H1 (cell line): Measurements from ENCODE around the gene DHRS7C. TPM values are rescaled to one million over a fixed set of nuclear protein-coding genes. Genes with fewer than 3 reads are reported as not detected.
A peak's percentile ranks its signal among the peaks of the same experiment; 100 is the strongest.

Source experiments
- CTCF ChIA-PET: fragments of 300-600 bp; sonication (Branson Sonifier 250); formaldehyde crosslinking; loops from one replicate; lab custom pipeline; 2021; ENCODE audit not compliant: partially characterized antibody; lab: Charles Lee
- POLR2A ChIA-PET: fragments of 300-600 bp; sonication (Branson Sonifier 250); formaldehyde crosslinking; loops from one replicate; lab custom pipeline; 2021; ENCODE audit warnings: inconsistent platforms; ENCODE audit not compliant: partially characterized antibody; lab: Charles Lee
- DNase-seq, 2 experiments: peaks; one replicate each; pipeline versions ENCODE4 v3.0.0 to v3.0.0-alpha.2; 2010 to 2022; ENCODE audit warnings: low spot score in 2 of 2, low read depth in 1 of 2, mixed read lengths in 1 of 2
- FAIRE-seq: peaks from 2 replicates; lab custom pipeline; 2011; peaks lifted over from hg19 to GRCh38; lab: Jason Lieb, UNC
- H2AFZ ChIP-seq: 2 replicates; pipeline ENCODE4 v1.8.1; 2012; ENCODE audit warnings: low read length, inconsistent platforms
- H2AK5ac ChIP-seq: 2 replicates; pipeline ENCODE4 v1.6.1; 2013; ENCODE audit warnings: low read depth, low read length
- H2BK120ac ChIP-seq: replicated peaks from 2 replicates; pipeline ENCODE3; 2013; ENCODE audit warnings: low read depth, low read length, inconsistent platforms
- H2BK12ac ChIP-seq: 2 replicates; pipeline ENCODE4 v1.6.1; 2013; ENCODE audit warnings: low read depth, low read length
- H2BK15ac ChIP-seq: 2 replicates; pipeline ENCODE4 v1.6.1; 2013; ENCODE audit warnings: low read length
- H2BK20ac ChIP-seq: 2 replicates; pipeline ENCODE4 v1.6.1; 2013; ENCODE audit warnings: low read length
- H2BK5ac ChIP-seq: 2 replicates; pipeline ENCODE4 v1.6.1; 2013; ENCODE audit warnings: low read depth, low read length
- H3K14ac ChIP-seq: 2 replicates; pipeline ENCODE4 v1.6.1; 2013; ENCODE audit warnings: inconsistent platforms; ENCODE audit not compliant: insufficient read length
- H3K18ac ChIP-seq: 2 replicates; pipeline ENCODE4 v1.6.1; 2013; ENCODE audit warnings: low read length; ENCODE audit errors: extremely low read depth
- H3K23ac ChIP-seq: 2 replicates; pipeline ENCODE4 v1.6.1; 2013; ENCODE audit warnings: inconsistent platforms; ENCODE audit not compliant: insufficient read length
- H3K23me2 ChIP-seq: 2 replicates; pipeline ENCODE4 v1.6.1; 2013; ENCODE audit warnings: low read depth, low read length
- H3K27ac ChIP-seq: 2 replicates; pipeline ENCODE4 v1.6.1; 2011; ENCODE audit warnings: low read depth, low read length, inconsistent platforms
- H3K27me3 ChIP-seq, 4 experiments: replicated peaks in 1 of 4; 1 replicate in 1 of 4; 2 replicates in 3 of 4; pipeline versions ENCODE4 v1.6.1 to v1.8.1; 2011 to 2013; ENCODE audit warnings: low read length in 3 of 4, mild to moderate bottlenecking in 3 of 4, inconsistent platforms in 2 of 4, mixed read lengths in 2 of 4, moderate library complexity in 1 of 4; ENCODE audit not compliant: control insufficient read depth in 3 of 4, insufficient read depth in 3 of 4; ENCODE audit errors: extremely low read depth in 1 of 4
- H3K36me3 ChIP-seq, 4 experiments: 2 replicates each; pipeline versions ENCODE4 v1.6.1 to v1.8.1; 2011 to 2013; ENCODE audit warnings: mild to moderate bottlenecking in 4 of 4, low read length in 3 of 4, moderate library complexity in 2 of 4, control low read depth in 1 of 4, inconsistent platforms in 1 of 4; ENCODE audit not compliant: insufficient read depth in 4 of 4, control insufficient read depth in 2 of 4
- H3K4ac ChIP-seq: replicated peaks from 2 replicates; pipeline ENCODE3; 2013; ENCODE audit warnings: low read length, low read depth, mixed read lengths, inconsistent platforms; ENCODE audit not compliant: insufficient read length
- H3K4me1 ChIP-seq, 4 experiments: replicated peaks in 1 of 4; 1 replicate in 1 of 4; 2 replicates in 3 of 4; pipeline versions ENCODE4 v1.6.1 to v1.8.1; 2011 to 2013; ENCODE audit warnings: low read length in 3 of 4, inconsistent platforms in 2 of 4, mixed read lengths in 1 of 4; ENCODE audit not compliant: insufficient read depth in 4 of 4, control insufficient read depth in 3 of 4
- H3K4me2 ChIP-seq, 2 experiments: 2 replicates each; pipeline versions ENCODE4 v1.6.1 to v1.8.1; 2011 to 2013; ENCODE audit warnings: low read depth in 2 of 2, low read length in 2 of 2, control low read depth in 1 of 2, inconsistent platforms in 1 of 2, mild to moderate bottlenecking in 1 of 2; ENCODE audit not compliant: insufficient read depth in 1 of 2
- H3K4me3 ChIP-seq, 4 experiments: fragments of 200-600, 300-600 bp in 1 of 4; sonication (generic), shearing (Covaris generic), sonication (Bioruptor Twin) in 1 of 4; 2 replicates each; pipeline versions ENCODE4 v1.5.1 to v1.8.1; 2011 to 2016; ENCODE audit warnings: low read length in 4 of 4, low read depth in 3 of 4, control low read depth in 2 of 4, inconsistent platforms in 2 of 4, mild to moderate bottlenecking in 2 of 4, mixed read lengths in 1 of 4, moderate library complexity in 1 of 4; ENCODE audit not compliant: insufficient read depth in 2 of 4; ENCODE audit errors: extremely low read depth in 1 of 4
- H3K56ac ChIP-seq: replicated peaks from 2 replicates; pipeline ENCODE3; 2013; ENCODE audit warnings: low read depth, mild to moderate bottlenecking, mixed read lengths, low read length, inconsistent platforms; ENCODE audit not compliant: insufficient read length
- H3K79me1 ChIP-seq: 2 replicates; pipeline ENCODE4 v1.6.1; 2013; ENCODE audit warnings: low read depth, low read length, control low read depth
- H3K79me2 ChIP-seq, 2 experiments: 2 replicates each; pipeline versions ENCODE4 v1.6.1 to v1.8.1; 2012 to 2013; ENCODE audit warnings: low read length in 2 of 2, mild to moderate bottlenecking in 2 of 2, inconsistent platforms in 1 of 2; ENCODE audit not compliant: insufficient read depth in 2 of 2, control insufficient read depth in 1 of 2
- H3K9ac ChIP-seq, 4 experiments: replicated peaks in 1 of 4; 1 replicate in 1 of 4; 2 replicates in 3 of 4; pipeline versions ENCODE4 v1.6.1 to v1.8.1; 2011 to 2013; ENCODE audit warnings: low read depth in 3 of 4, low read length in 3 of 4, control low read depth in 2 of 4, mild to moderate bottlenecking in 2 of 4, moderate library complexity in 2 of 4, inconsistent platforms in 1 of 4; ENCODE audit errors: extremely low read depth in 1 of 4
- H3K9me3 ChIP-seq, 2 experiments: 2 replicates each; pipeline versions ENCODE4 v1.6.1 to v1.8.1; 2012 to 2013; ENCODE audit warnings: mild to moderate bottlenecking in 2 of 2, moderate library complexity in 2 of 2, control low read depth in 1 of 2, inconsistent platforms in 1 of 2, low read depth in 1 of 2, low read length in 1 of 2, mixed read lengths in 1 of 2; ENCODE audit not compliant: insufficient read depth in 2 of 2
- H4K20me1 ChIP-seq, 2 experiments: replicated peaks in 1 of 2; 2 replicates each; pipeline versions ENCODE3 to v1.8.1; 2011 to 2013; ENCODE audit warnings: inconsistent platforms in 2 of 2, low read length in 2 of 2, mild to moderate bottlenecking in 1 of 2; ENCODE audit not compliant: insufficient read depth in 2 of 2, control insufficient read depth in 1 of 2
- H4K5ac ChIP-seq: 2 replicates; pipeline ENCODE4 v1.6.1; 2013; ENCODE audit warnings: low read length, low read depth, mixed read lengths, inconsistent platforms; ENCODE audit not compliant: insufficient read length
- H4K8ac ChIP-seq: 2 replicates; pipeline ENCODE4 v1.8.0; 2013; ENCODE audit warnings: mild to moderate bottlenecking, moderate library complexity, low read length, inconsistent platforms; ENCODE audit not compliant: insufficient read depth; ENCODE audit errors: extremely low read depth
- H4K91ac ChIP-seq: replicated peaks from 2 replicates; pipeline ENCODE3; 2013; ENCODE audit warnings: low read length, mixed read lengths, inconsistent platforms; ENCODE audit not compliant: insufficient read length
- ASH2L ChIP-seq: fragments of 200-600, 300-600 bp; sonication (generic); IDR thresholded peaks from one replicate; pipeline ENCODE4 v1.7.1; 2017; ENCODE audit warnings: low read length
- GABPA ChIP-seq: IDR thresholded peaks from 2 replicates; pipeline ENCODE4 v1.6.1; 2011; ENCODE audit warnings: mild to moderate bottlenecking, low read length, moderate library complexity, borderline replicate concordance; ENCODE audit not compliant: insufficient read depth
- JUND ChIP-seq: IDR thresholded peaks from 2 replicates; pipeline ENCODE4 v1.6.1; 2011; ENCODE audit warnings: mild to moderate bottlenecking, improper control_type of control experiment, low read length
- POU5F1 ChIP-seq: IDR thresholded peaks from 2 replicates; pipeline ENCODE4 v1.6.1; 2011; ENCODE audit warnings: low read depth, mild to moderate bottlenecking, low read length, moderate library complexity
- SP1 ChIP-seq: IDR thresholded peaks from 2 replicates; pipeline ENCODE4 v1.6.1; 2011; ENCODE audit warnings: low read depth, low read length
- TBP ChIP-seq: IDR thresholded peaks from 2 replicates; pipeline ENCODE4 v1.6.1; 2011; ENCODE audit warnings: low read depth, low read length, improper control_type of control experiment
- TEAD4 ChIP-seq: IDR thresholded peaks from 2 replicates; pipeline ENCODE4 v1.6.1; 2012; ENCODE audit warnings: low read depth, low read length, inconsistent platforms, mixed read lengths
- WGBS, 2 experiments: shearing (Covaris generic) in 1 of 2; methylation state at CpG; one replicate each; pipeline versions ENCODE4 v1.1.6 to v1.1.7; 2013 to 2015; ENCODE audit warnings: low lambda C conversion rate in 2 of 2, mixed read lengths in 2 of 2, inconsistent platforms in 1 of 2, low coverage in 1 of 2, missing lambda C conversion rate in 1 of 2; ENCODE audit not compliant: insufficient replicate concordance in 2 of 2, insufficient coverage in 1 of 2, insufficient read length in 1 of 2; ENCODE audit errors: extremely low coverage in 1 of 2, missing lambda C conversion rate in 1 of 2; 5-methylcytosine and 5-hydroxymethylcytosine counted together
- long read RNA-seq, 2 experiments: library from RNA in 1 of 2; library from capped mRNA in 1 of 2; stranded (forward); transcript quantifications; one replicate each; pipeline ENCODE4 v2.0.0, GENCODE V29; 2021; ENCODE audit warnings: inconsistent platforms in 1 of 2
- polyA minus RNA-seq, 3 experiments: library from RNA; depleted of rRNA, polyadenylated mRNA; stranded (reverse); fragments of >200 nt; gene quantifications; 1 replicate in 2 of 3; 2 replicates in 1 of 3; pipeline ENCODE4 v1.2.3, GENCODE V29; 2011
- polyA plus RNA-seq, 7 experiments: library from polyadenylated mRNA; depleted of rRNA in 3 of 7; stranded (reverse) in 5 of 7; unstranded in 2 of 7; fragments of >200 nt in 5 of 7; fragments of 200-250 nt in 2 of 7; gene quantifications; 1 replicate in 5 of 7; 2 replicates in 1 of 7; 4 replicates in 1 of 7; pipeline versions ENCODE4 v1.2.1 to v1.2.3, GENCODE V29; 2011 to 2013; ENCODE audit warnings: missing spikeins in 2 of 7, mixed read lengths in 2 of 7
- total RNA-seq: library from RNA; stranded (reverse); fragmentation: NEBNext Ultra II Directional; extraction: Animal tissue kit (Norgen Biotek cat#: 25700); gene quantifications from 2 replicates; pipeline ENCODE4 v1.2.1, GENCODE V29; 2021
- TF ChIP-seq, protein P1 (sequence below): IDR thresholded peaks from 2 replicates; pipeline ENCODE4 v1.6.1; 2011; ENCODE audit warnings: low read depth, mild to moderate bottlenecking, low read length; ENCODE audit not compliant: insufficient read depth

DHRS7C gene, protein sequence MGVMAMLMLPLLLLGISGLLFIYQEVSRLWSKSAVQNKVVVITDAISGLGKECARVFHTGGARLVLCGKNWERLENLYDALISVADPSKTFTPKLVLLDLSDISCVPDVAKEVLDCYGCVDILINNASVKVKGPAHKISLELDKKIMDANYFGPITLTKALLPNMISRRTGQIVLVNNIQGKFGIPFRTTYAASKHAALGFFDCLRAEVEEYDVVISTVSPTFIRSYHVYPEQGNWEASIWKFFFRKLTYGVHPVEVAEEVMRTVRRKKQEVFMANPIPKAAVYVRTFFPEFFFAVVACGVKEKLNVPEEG
- total RNA-seq, result not detected in 2 replicates
- not detected in 2 replicates for polyA plus RNA-seq (2011; rRNA removed)
- polyA plus RNA-seq (2011; cell fraction: cytosol; rRNA removed), result not detected
- polyA plus RNA-seq (2011; cell fraction: nucleus; rRNA removed), result not detected
- polyA plus RNA-seq (2012, experiment 1 of 2), result not detected in 4 replicates
- not detected for polyA plus RNA-seq (2012, experiment 2 of 2)
- not detected for polyA plus RNA-seq (2013, experiment 1 of 2)
- not detected for polyA plus RNA-seq (2013, experiment 2 of 2)
- not detected in 2 replicates for polyA minus RNA-seq (2011; rRNA and poly(A)+ RNA removed)
- not detected for polyA minus RNA-seq (2011; cell fraction: cytosol; rRNA and poly(A)+ RNA removed)
- polyA minus RNA-seq (2011; cell fraction: nucleus; rRNA and poly(A)+ RNA removed), result not detected
- long read RNA-seq, experiment 1, result 0 reads
- long read RNA-seq, experiment 2, result 0 reads

DNA sequence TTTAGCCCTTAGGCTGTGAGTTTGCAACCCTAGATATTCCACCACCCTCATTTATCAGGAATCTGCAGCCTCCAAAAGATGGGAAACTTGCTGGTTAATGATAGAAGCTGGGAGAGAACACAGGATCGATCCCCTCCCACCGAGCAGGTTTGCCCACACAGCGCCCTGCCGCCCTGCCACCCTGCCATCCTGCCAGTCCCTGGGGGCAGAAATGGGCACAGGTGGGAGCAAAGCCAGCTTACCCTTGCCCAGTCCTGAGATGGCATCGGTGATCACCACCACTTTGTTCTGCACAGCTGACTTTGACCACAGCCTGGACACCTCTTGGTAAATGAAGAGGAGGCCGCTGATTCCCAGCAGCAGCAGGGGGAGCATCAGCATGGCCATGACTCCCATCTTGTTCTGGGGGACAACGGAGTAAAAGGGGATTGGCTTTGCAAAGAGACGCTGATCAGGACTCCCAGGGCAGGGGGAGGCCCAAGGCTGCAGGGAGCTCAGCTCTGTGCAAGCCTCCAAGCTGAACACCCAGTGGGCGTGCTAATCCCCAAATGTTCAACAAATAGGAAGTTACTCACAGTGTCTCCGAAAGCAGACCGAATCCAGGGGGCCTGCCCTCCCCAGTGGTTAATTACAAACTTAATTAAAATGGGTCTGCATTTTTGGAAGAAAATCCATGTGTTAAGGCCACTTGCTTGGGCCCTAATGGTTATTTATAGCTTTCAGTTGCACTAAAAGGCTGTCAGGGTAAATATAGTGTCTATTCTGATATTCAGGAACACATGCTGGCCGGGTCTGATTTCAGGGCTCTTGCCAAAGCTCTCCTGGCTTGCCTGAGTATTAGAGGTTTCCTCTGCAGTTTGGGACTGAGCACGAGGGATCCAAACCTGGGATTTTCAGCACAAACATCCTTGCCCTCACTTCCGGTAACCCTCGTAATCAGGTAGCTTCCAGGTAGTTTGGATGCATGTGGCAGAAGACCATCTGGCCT, at the start of gene DHRS7C:
Gene DHRS7C, minus strand, starts transcription at position 704 of the 988 bp plus-strand sequence. Its CDS starts 308 bp downstream, at position 396.
- DNase-seq (no peak), FAIRE-seq (no peak)
- Histone ChIP-seq H2BK5ac (no peak within 1 kb of the TSS), H3K4me2 (no peak within 1 kb of the TSS), H3K9me3 (no peaks in the 10 kb centered on the region), H2BK12ac (no peak within 1 kb of the TSS), H2AK5ac (no peak within 1 kb of the TSS), H3K4me1 (no peaks in the 10 kb centered on the region), H3K23me2 (no peaks in the 10 kb centered on the region; the same call in 1 of the 2 replicates), H3K14ac (no peak within 1 kb of the TSS), H3K4me3 (no peak within 1 kb of the TSS), H3K79me2 (no peaks in the 10 kb centered on the region), H4K5ac (no peak within 1 kb of the TSS), H3K18ac (no peak within 1 kb of the TSS; the same call in 1 of the 2 replicates), H4K8ac (peak within 1 kb of the TSS; percentile 65; the same call in 1 of the 2 replicates), H2BK120ac (no peak within 1 kb of the TSS), H3K23ac (no peak within 1 kb of the TSS), H2AFZ (no peak within 1 kb of the TSS), H3K56ac (no peak within 1 kb of the TSS), H3K79me1 (no peaks in the 10 kb centered on the region), H3K36me3 (no peaks in the 10 kb centered on the region), H2BK20ac (no peak within 1 kb of the TSS), H3K4ac (no peak within 1 kb of the TSS), H2BK15ac (no peak within 1 kb of the TSS), H3K27ac (no peak within 1 kb of the TSS), H4K91ac (no peak within 1 kb of the TSS), H3K9ac (no peak within 1 kb of the TSS), H4K20me1 (no peaks in the 10 kb centered on the region), H3K27me3 (no peaks in the 10 kb centered on the region)
- ChIA-PET CTCF (interaction anchor here (0.6 to 1.0 kb wide), 4 partner anchors 23 to 1253 kb away, joined by 3 to 4 read pairs (median 3); no protein-coding TSS in a partner anchor), POLR2A (no interaction called here)
- 89% methylated on average over 15 of the region's 15 CpGs; no CpG with 5 or more reads in 1 of the 2 experiments for WGBS, 2 experiments
- TF ChIP-seq POU5F1 (no peak), GABPA (no peak), TBP (no peak), TEAD4 (no peak), JUND (no peak), SP1 (no peak), ASH2L (no peak)
- TF ChIP-seq, protein P1, sequence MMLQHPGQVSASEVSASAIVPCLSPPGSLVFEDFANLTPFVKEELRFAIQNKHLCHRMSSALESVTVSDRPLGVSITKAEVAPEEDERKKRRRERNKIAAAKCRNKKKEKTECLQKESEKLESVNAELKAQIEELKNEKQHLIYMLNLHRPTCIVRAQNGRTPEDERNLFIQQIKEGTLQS, result no peak
